ENCODE results near the gene NRN1. TPM values are rescaled to one million over a fixed set of nuclear protein-coding genes. Genes with fewer than 3 reads are reported as not detected.

NRN1 gene
- total and polyA plus RNA-seq, 10 of the 15 experiments (the other 5 are each of a cell fraction or from before 2014, with no cell fraction given): 0.13 to 22.6 (median 0.23) TPM; not detected in 1

- TF ChIP-seq ZBTB4 (CRISPR knock-in tag; IDR thresholded peaks at IDR 0.05): no peak
- TF ChIP-seq SIN3A (IDR thresholded peaks at IDR 0.05; ENCODE audit: low read depth, low read length): no peak
- no peak for TF ChIP-seq NR2F1 (conservative IDR thresholded peaks at IDR 0.05)
- no peak for TF ChIP-seq IRF4 (IDR thresholded peaks at IDR 0.05; ENCODE audit: low read depth, low read length)
- TF ChIP-seq CHD1 (IDR thresholded peaks at IDR 0.05; ENCODE audit: low read depth, low read length): no peak
- no peak for TF ChIP-seq JUND (IDR thresholded peaks at IDR 0.05; ENCODE audit: low read depth, low read length)
These were observed 8.5 kb downstream of the NRN1 start (continued) for GRCh38 chr6:5998236-5998635.

GRCh38 chr6:5997420-5997987, 9.2 kb downstream of the NRN1 start:
- SMC1A ChIA-PET (ENCODE audit: uncharacterized antibody, unreplicated experiment): interaction anchor here (0.8 to 1.6 kb wide), 3 partner anchors 10 to 12 kb away, joined by 3 to 4 read pairs (median 3); no protein-coding TSS in a partner anchor
- peak overlapping the region; percentile 91 for H3K4me3 ChIP-seq
- RAD21 ChIA-PET (ENCODE audit: unreplicated experiment): interaction anchor here (1.4 kb wide), 1 partner anchor 10 kb away, joined by 3 read pairs; no protein-coding TSS in a partner anchor
- peak overlapping the region; percentile 60 for H2AFZ ChIP-seq (ENCODE audit: control insufficient read depth, low read depth, low read length)
- H3K36me3 ChIP-seq (ENCODE audit: control insufficient read depth in 2 of 2, insufficient read depth in 2 of 2, low read length in 1 of 2): no peaks in the 10 kb centered on the region
- H3K27ac ChIP-seq (ENCODE audit: control insufficient read depth, insufficient read depth): no peak overlapping the region
- peaks cover 17% of the 10 kb centered on the region; the same call in 2 of the 3 replicates for H3K9me3 ChIP-seq (replicated peaks; ENCODE audit: control insufficient read depth, insufficient read depth, low read length)
- H3K4me1 ChIP-seq (ENCODE audit: control insufficient read depth, insufficient read depth, low read length): no peaks in the 10 kb centered on the region; the same call in 1 of the 2 replicates
- intact Hi-C loops (cut with micrococcal nuclease; ENCODE audit: unreplicated experiment): no loop called here
- POLR2A ChIA-PET: interaction anchor here (1.0 kb wide), 1 partner anchor 10 kb away, joined by 4 read pairs; no protein-coding TSS in a partner anchor
- H4K20me1 ChIP-seq (ENCODE audit: control insufficient read depth, insufficient read depth): no peaks in the 10 kb centered on the region
- peak overlapping the region; percentile 98 for H3K4me2 ChIP-seq (ENCODE audit: control insufficient read depth, insufficient read depth)
- H3K79me2 ChIP-seq (ENCODE audit: control insufficient read depth, insufficient read depth, low read length): no peaks in the 10 kb centered on the region
- in situ Hi-C loops (cut with MboI): no loop called here
- BruUV-seq (replicated peaks): no TSS peak
- WGBS (ENCODE audit: insufficient coverage, insufficient replicate concordance, low lambda C conversion rate, missing lambda C conversion rate): 13% methylated on average over 22 of the region's 22 CpGs
- peaks cover 26 to 57% of the 10 kb centered on the region in 2 experiments for H3K27me3 ChIP-seq (replicated peaks in 1 of 2; ENCODE audit: control insufficient read depth in 2 of 2, insufficient read depth in 2 of 2, low read length in 1 of 2)
- no peak overlapping the region for H3K9ac ChIP-seq (ENCODE audit: control insufficient read depth, insufficient read depth, low read length)
- DNase-seq (ENCODE audit: low read depth, low spot score): no peak
- peak; percentile 80 for ATAC-seq
- FAIRE-seq: no peak
- CTCF ChIA-PET: interaction anchor here (1.1 to 2.2 kb wide), 3 partner anchors 9 to 526 kb away, joined by 3 to 7 read pairs (median 6); partner anchors contain the start of gene NRN1
- TF ChIP-seq MLLT1 (IDR thresholded peaks at IDR 0.05) (no peak), BHLHE40 (IDR thresholded peaks at IDR 0.05; ENCODE audit: borderline replicate concordance in 1 of 2, low read depth in 2 of 2, low read length in 1 of 2) (peak in 1 of 2 experiments; percentile 6; a peak in 1 of 4 replicates), KLF5 (IDR thresholded peaks at IDR 0.05; ENCODE audit: partially characterized antibody) (no peak), LARP7 (IDR thresholded peaks at IDR 0.05) (no peak), ZNF274 (IDR thresholded peaks at IDR 0.05; ENCODE audit: insufficient read depth, insufficient read length) (no peak), POLR2AphosphoS5 (IDR thresholded peaks at IDR 0.05; ENCODE audit: low read length) (no peak), DPF2 (IDR thresholded peaks at IDR 0.05) (no peak), IRF5 (IDR thresholded peaks at IDR 0.05; ENCODE audit: borderline replicate concordance) (no peak), SPI1 (IDR thresholded peaks at IDR 0.05; ENCODE audit: borderline replicate concordance, insufficient read depth, low read depth, low read length) (peak; percentile 51; the same call in 1 of the 2 replicates), YY1 (IDR thresholded peaks at IDR 0.05; ENCODE audit: low read depth, low read length) (peak; percentile 31; the same call in 1 of the 2 replicates)
